ENCODE measurements around the gene CENPP. TPM values are rescaled to one million over a fixed set of nuclear protein-coding genes. Genes with fewer than 3 reads are reported as not detected.

Gene CENPP
- total RNA-seq, 1 experiment from 2014 or later = 10.3 TPM

DNA sequence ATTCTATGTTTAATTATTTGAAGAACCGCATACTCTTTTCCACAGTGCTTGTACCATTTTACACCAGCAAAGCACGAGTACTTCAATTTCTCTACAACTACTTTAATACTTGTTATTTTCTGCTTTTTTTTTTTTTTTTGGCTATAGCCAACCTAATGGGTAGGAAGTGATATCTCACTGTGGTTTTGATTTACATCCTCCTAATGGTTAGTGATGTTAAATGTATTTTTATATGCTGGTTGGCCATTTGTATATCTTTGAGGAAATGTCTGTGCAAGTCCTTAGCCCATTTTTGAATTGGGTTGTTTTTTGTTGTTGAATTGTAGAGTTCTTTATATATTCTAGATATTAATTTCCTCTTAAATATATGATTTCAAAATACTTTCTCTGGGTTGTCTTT, 56.0 kb downstream of the CENPP start:
- Histone ChIP-seq H3K4me3 (ENCODE audit: insufficient read depth, low read depth, low read length) (no peak overlapping the region), H3K36me3 (replicated peaks; ENCODE audit: control insufficient read depth, insufficient read depth, low read length) (no peaks in the 10 kb centered on the region), H3K27me3 (ENCODE audit: control insufficient read depth, insufficient read depth, low read length) (no peaks in the 10 kb centered on the region)
- DNase-seq = no peak

DNA sequence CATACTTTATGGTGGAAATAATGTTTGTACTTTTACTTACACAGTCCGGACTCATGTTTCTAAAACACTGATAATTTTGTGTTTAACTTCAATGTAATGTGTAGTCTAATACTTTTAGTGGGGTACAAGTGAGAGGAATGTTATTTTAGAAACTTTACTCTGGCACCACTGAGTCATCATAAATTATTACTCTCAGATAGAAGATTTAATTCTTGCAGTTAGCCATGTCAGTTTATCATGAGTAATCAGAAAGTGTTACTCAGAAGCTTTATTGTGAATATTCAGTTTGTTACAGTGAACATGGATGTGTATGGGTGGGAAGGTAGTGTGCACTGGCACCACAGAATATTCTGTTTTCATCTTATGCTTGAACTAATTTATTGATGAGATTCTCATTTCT, 58.6 kb downstream of the CENPP start:
- Histone ChIP-seq H3K27me3 (ENCODE audit: control insufficient read depth, insufficient read depth, low read length) (no peaks in the 10 kb centered on the region), H3K36me3 (replicated peaks; ENCODE audit: control insufficient read depth, insufficient read depth, low read length) (no peaks in the 10 kb centered on the region), H3K4me3 (ENCODE audit: insufficient read depth, low read depth, low read length) (no peak overlapping the region)
- no peak for DNase-seq

DNA sequence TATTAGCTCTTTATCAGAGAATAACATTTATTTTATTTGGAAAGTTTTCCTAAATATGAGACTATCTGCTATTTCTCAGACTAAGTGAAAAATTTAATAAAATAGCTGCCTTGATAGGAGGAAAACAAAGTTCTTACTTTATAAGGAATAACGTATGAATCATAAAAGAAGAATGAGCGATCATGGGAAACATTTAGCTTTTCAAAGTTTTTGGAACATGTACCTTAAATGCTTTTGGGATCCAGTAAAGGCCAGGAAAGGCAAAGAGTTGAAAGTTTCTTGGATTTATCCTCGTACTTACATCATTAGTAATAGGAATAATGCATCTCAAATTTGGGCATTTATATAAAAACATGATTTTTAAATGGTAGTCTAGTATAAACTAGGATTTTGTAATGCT, 59.2 kb downstream of the CENPP start:
- no peak overlapping the region for H3K4me3 ChIP-seq (ENCODE audit: insufficient read depth, low read depth, low read length)
- H3K27me3 ChIP-seq (ENCODE audit: control insufficient read depth, insufficient read depth, low read length) = no peaks in the 10 kb centered on the region
- H3K36me3 ChIP-seq (replicated peaks; ENCODE audit: control insufficient read depth, insufficient read depth, low read length) = no peaks in the 10 kb centered on the region
- no peak for DNase-seq

DNA sequence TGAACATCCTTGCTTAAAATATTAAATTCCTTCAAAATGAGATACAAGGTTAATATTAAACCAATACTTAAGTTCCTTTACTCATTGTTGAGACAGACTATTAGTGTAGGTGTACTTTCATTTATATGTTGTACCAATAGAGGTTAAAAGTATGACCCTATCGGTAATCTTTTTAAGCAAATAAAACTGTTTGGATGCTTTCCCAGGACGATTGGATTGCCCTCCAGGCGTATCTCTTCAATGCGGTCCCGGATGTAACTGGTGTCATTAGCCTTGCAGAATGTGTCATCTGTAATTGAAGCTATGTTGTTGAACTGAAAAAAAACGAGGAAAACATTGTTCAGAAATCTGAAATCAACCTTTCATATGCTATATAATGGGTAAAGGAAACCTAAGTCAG, 59.7 kb downstream of the CENPP start:
- Histone ChIP-seq H3K4me3 (ENCODE audit: insufficient read depth, low read depth, low read length) (no peak overlapping the region), H3K27me3 (ENCODE audit: control insufficient read depth, insufficient read depth, low read length) (no peaks in the 10 kb centered on the region), H3K36me3 (replicated peaks; ENCODE audit: control insufficient read depth, insufficient read depth, low read length) (no peaks in the 10 kb centered on the region)
- no peak for DNase-seq

DNA sequence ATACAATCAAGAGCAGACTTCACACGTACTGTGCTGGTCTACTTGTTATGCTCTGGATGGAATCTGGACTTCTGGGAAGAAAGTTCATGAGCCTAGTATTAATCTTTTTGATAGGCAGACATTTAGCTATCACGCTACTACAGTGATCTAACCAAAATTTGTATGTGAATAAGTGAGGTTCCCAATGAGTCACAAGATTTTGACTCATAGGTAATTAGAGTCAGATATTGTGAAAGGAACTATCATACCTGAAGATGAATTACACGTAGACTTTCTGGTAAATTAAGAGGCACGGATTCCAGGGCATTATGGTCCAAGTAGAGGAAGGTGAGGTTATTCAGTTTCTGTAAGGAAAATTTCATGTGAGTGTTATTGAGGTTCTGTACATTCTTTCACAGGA, 60.2 kb downstream of the CENPP start:
- no peak for DNase-seq
- no peaks in the 10 kb centered on the region for H3K27me3 ChIP-seq (ENCODE audit: control insufficient read depth, insufficient read depth, low read length)
- no peak overlapping the region for H3K4me3 ChIP-seq (ENCODE audit: insufficient read depth, low read depth, low read length)
- H3K36me3 ChIP-seq (replicated peaks; ENCODE audit: control insufficient read depth, insufficient read depth, low read length) = no peaks in the 10 kb centered on the region

DNA sequence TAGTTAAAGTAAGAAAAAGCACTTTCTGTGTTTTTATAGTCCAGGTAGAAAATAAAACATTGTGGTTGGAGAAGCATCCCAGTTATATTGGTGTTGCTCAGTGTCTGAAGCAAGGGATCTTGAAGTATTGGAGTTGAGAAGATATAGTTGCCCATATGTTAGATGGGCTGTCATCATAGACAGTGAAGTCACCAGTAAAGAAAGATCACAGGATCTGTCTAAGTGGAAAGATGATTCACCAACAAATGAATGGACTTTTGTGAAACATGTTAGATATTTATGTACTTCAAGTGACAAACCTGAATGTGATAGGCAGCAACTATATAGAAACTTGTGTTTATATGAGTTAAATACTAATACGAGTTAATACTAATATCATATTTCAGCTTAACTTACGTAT, 66.9 kb downstream of the CENPP start:
- Histone ChIP-seq H3K27me3 (ENCODE audit: control insufficient read depth, insufficient read depth, low read length) (no peaks in the 10 kb centered on the region), H3K36me3 (replicated peaks; ENCODE audit: control insufficient read depth, insufficient read depth, low read length) (no peaks in the 10 kb centered on the region), H3K4me3 (ENCODE audit: insufficient read depth, low read depth, low read length) (no peak overlapping the region)
- DNase-seq = no peak

DNA sequence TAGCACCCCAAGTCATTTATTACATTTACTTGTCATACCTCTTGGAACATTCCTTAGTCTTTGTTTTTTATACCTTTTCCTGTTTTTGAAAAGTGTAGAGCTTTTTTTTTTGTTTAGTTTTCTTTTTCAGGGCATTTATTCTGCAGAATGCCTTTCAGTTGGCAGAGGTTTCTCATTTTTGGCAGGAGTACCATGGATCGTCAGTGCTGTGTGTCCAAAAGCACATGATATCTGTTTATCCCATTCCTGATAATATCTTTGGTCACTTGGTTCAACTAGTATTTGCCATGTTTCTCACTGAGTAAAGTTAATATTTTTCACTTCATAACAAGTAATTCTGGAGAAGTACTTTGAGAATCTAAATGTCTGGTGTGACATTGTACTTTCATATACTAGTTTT, 67.9 kb downstream of the CENPP start:
- H3K4me3 ChIP-seq (ENCODE audit: insufficient read depth, low read depth, low read length) = no peak overlapping the region
- H3K27me3 ChIP-seq (ENCODE audit: control insufficient read depth, insufficient read depth, low read length) = no peaks in the 10 kb centered on the region
- DNase-seq = no peak
- no peaks in the 10 kb centered on the region for H3K36me3 ChIP-seq (replicated peaks; ENCODE audit: control insufficient read depth, insufficient read depth, low read length)

DNA sequence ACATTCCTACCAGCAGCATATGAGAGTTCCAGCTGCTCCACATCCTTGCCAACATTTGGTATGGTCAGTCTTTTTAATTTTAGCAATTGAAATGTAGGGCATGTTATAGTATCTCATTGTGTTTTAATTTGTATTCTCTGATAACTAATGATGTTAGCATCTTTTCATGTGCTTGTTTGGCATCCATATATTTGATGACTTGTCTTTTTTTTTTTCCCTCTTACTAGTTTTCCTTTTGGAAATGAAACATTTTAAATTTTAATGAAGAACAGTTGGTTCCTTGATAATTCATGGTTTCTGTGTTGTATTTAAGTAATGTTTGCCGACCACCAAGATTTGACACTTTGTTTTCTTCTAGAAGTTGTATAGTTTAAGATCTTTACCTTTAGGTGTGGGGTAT, 69.9 kb downstream of the CENPP start:
- no peaks in the 10 kb centered on the region for H3K27me3 ChIP-seq (ENCODE audit: control insufficient read depth, insufficient read depth, low read length)
- no peak overlapping the region for H3K4me3 ChIP-seq (ENCODE audit: insufficient read depth, low read depth, low read length)
- DNase-seq = no peak
- H3K36me3 ChIP-seq (replicated peaks; ENCODE audit: control insufficient read depth, insufficient read depth, low read length) = no peaks in the 10 kb centered on the region

DNA sequence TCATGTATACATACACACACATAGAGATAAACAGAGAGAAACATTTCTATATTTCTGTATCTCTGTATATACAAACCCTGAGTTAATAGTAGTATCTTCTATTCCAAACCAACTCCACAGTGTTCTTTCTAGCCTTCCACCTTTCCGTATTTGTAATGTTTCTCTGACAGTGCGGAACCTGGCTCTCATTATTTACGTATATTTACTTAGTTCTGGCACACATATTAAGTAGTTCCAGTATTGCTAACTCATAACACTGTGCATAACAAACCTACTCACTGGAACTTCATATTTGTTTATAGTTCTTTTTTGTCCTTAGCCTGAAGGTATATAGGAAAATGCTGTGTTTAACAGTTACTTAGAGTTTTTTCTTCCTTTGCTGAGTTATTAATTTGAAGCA, 72.1 kb downstream of the CENPP start:
- Histone ChIP-seq H3K4me3 (ENCODE audit: insufficient read depth, low read depth, low read length) (no peak overlapping the region), H3K36me3 (replicated peaks; ENCODE audit: control insufficient read depth, insufficient read depth, low read length) (no peaks in the 10 kb centered on the region), H3K27me3 (ENCODE audit: control insufficient read depth, insufficient read depth, low read length) (no peaks in the 10 kb centered on the region)
- no peak for DNase-seq

DNA sequence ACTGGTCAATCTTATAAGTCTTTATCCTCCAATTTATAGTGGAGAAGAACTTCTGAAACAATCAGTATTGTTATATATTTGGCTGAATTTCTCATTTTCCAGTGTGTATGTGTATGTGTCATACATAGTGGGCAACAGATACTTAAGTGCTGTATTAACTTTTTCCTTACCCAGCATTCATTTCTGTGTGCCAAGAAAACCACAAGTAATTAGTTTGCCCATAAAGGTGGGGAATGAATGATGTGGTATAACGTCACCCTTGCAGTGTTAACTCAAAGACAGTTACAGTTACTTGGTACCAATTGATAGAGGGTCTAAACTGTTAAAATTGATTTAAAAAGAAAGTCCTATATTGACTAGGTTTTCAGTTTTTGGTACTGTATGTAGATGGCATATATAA, 76.6 kb downstream of the CENPP start:
- Histone ChIP-seq H3K27me3 (ENCODE audit: control insufficient read depth, insufficient read depth, low read length) (no peaks in the 10 kb centered on the region), H3K4me3 (ENCODE audit: insufficient read depth, low read depth, low read length) (no peak overlapping the region), H3K36me3 (replicated peaks; ENCODE audit: control insufficient read depth, insufficient read depth, low read length) (no peaks in the 10 kb centered on the region)
- no peak for DNase-seq

DNA sequence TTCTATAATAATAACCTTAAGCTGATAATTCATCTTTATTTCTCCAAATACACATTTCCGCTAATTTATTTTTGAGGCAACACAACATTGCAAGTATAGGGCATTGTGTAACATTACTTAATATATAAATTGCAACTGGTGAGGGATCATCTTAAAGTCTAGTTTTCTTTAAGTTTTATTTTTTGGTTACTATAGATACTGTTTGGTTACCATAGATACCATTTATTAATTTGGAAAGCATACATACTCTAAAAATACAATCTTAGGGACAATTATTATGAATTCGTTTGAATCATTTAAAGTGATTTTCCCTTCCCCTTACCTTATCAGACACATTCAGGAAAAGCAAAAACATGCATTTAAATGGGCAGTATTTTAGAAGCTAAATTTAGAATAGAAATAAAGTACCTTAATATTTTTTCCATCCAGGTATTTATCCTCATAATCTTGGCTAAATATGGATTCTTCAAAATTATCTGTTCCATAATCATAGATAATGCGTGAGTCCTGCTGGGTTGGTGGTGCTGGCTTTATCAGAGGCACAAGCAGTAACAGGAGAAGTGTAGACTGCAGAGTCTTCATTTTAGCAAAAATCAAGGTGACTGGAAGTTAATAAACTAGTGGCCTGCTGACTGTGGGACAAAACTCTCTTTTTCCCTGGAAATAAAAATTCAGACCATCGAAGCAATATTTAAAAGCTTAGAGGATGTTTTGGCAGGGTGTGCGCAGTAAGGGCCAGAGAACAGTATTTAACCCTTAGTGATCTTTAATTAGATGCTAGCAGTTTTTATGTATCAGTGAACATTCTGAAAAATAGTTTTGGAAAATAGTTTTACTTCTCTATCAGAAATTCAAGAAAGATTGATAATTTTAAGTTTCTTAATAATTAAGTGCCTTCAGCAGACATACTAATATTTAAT, 77.3 kb downstream of the CENPP start:
- no peak overlapping the region for H3K4me3 ChIP-seq (ENCODE audit: insufficient read depth, low read depth, low read length)
- no peak for DNase-seq
- no peaks in the 10 kb centered on the region for H3K36me3 ChIP-seq (replicated peaks; ENCODE audit: control insufficient read depth, insufficient read depth, low read length)
- H3K27me3 ChIP-seq (ENCODE audit: control insufficient read depth, insufficient read depth, low read length) = no peaks in the 10 kb centered on the region

DNA sequence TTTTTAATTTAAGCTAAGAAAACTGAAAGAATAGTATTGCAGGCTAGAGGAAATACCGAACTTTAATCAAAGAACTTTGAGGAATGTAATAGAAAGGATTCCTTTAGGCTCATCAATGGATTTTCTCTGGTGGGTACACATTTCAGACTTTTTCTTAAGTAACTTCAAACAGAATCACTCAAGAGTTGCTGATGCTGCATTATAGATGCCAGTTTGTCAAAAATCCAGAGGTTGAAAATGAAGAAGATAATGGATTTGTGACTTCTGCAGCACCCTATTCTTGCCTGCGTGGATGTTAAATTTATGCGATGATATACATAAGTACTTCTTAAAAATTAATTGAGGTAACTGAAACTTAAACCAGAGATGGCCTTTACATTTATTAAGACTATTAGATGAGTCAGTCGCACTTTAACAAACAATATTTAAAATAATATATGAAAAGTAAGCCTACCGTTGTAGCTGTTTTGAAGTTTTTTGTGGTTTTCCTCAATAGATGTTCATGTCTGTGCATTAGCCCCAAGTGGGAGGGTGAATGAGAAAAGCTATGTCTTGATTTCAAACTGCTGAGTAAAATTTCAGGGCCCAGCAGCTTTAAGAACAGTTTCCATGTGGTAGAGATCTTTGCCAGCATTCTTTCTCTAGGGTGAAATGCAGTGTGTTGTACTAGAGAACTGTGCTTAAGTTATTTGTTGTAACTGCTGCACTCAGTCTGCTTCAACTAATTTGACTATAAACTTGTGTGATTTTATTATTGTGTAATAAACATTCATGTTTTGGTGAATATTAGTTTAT, 78.5 kb downstream of the CENPP start, which contains the start of gene OGN:
Gene OGN, minus strand, starts transcription at position 537 of the 795 bp plus-strand sequence. CDS start 1,171 bp downstream, outside the sequence.
- H3K36me3 ChIP-seq (replicated peaks; ENCODE audit: control insufficient read depth, insufficient read depth, low read length) = no peaks in the 10 kb centered on the region
- H3K4me3 ChIP-seq (ENCODE audit: insufficient read depth, low read depth, low read length) = no peak within 1 kb of the TSS
- no peaks in the 10 kb centered on the region for H3K27me3 ChIP-seq (ENCODE audit: control insufficient read depth, insufficient read depth, low read length)
- no peak for DNase-seq

DNA sequence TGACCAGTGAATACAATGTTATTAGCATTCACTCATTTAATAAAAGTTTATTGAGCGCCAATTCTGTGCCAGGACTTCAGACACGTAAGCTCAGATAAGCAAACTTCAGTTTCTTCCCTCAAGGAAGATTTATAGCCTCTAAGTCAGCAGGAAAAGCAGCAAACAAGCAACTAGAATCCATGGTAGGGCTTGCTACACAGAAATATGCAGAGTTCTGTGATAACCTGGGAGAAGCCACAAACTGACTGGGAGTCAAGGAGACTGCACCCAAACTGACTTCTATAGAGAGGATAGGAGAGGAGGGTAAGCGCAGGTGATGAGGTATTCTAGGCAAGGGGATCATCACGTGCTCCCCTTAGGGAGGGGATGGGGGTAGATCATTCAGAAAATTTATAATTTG, 80.1 kb downstream of the CENPP start:
- Histone ChIP-seq H3K27me3 (ENCODE audit: control insufficient read depth, insufficient read depth, low read length) (no peaks in the 10 kb centered on the region), H3K4me3 (ENCODE audit: insufficient read depth, low read depth, low read length) (no peak overlapping the region), H3K36me3 (replicated peaks; ENCODE audit: control insufficient read depth, insufficient read depth, low read length) (no peaks in the 10 kb centered on the region)
- DNase-seq = no peak

DNA sequence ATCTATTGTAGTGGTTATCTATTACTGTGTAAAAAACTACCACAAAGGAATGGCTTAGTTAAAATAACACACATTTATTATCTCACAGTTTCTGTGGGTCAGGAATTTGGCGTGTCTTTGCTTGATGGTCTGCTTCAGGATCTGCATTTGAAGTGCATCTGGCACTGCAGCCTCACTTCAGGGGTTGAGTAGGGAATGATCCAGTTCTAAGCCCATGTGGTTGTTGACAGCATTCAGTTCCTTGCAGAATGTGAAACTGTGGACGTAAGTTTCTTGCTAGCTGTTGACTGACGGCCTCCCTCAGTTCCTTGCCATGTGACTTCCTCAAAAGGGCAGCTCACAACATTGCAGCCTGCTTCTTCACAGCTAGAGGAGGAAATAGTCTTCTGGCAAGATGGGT, 80.7 kb downstream of the CENPP start:
- no peaks in the 10 kb centered on the region for H3K27me3 ChIP-seq (ENCODE audit: control insufficient read depth, insufficient read depth, low read length)
- no peaks in the 10 kb centered on the region for H3K36me3 ChIP-seq (replicated peaks; ENCODE audit: control insufficient read depth, insufficient read depth, low read length)
- H3K4me3 ChIP-seq (ENCODE audit: insufficient read depth, low read depth, low read length) = no peak overlapping the region
- no peak for DNase-seq

DNA sequence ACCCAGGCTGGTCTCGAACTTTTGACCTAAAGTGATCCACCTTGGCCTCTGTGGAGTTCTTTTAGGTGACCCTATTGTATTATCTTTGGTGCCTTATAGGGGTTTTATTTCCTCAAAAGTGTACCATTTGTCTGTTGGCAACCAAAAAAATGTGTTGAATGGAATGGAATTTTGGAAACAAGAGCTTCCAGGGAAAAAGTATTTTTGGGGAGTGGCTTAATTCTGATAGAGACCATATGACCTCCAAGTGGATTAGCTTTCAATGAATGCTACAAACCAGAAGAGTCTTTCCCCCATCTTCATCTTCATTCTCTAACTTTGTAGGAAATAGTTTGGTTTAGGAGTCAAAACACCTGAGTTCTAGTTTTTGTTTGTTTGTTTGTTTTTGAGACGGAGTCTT, 82.1 kb downstream of the CENPP start:
- no peak overlapping the region for H3K4me3 ChIP-seq (ENCODE audit: insufficient read depth, low read depth, low read length)
- no peak for DNase-seq
- no peaks in the 10 kb centered on the region for H3K27me3 ChIP-seq (ENCODE audit: control insufficient read depth, insufficient read depth, low read length)
- H3K36me3 ChIP-seq (replicated peaks; ENCODE audit: control insufficient read depth, insufficient read depth, low read length) = no peaks in the 10 kb centered on the region
